ENCODE results near the gene PRR14. TPM values are rescaled to one million over a fixed set of nuclear protein-coding genes. Genes with fewer than 3 reads are reported as not detected.

PRR14 gene
- total and polyA plus RNA-seq, 7 donors, result 20.8 to 51.4 (median 31.6) TPM

DNA sequence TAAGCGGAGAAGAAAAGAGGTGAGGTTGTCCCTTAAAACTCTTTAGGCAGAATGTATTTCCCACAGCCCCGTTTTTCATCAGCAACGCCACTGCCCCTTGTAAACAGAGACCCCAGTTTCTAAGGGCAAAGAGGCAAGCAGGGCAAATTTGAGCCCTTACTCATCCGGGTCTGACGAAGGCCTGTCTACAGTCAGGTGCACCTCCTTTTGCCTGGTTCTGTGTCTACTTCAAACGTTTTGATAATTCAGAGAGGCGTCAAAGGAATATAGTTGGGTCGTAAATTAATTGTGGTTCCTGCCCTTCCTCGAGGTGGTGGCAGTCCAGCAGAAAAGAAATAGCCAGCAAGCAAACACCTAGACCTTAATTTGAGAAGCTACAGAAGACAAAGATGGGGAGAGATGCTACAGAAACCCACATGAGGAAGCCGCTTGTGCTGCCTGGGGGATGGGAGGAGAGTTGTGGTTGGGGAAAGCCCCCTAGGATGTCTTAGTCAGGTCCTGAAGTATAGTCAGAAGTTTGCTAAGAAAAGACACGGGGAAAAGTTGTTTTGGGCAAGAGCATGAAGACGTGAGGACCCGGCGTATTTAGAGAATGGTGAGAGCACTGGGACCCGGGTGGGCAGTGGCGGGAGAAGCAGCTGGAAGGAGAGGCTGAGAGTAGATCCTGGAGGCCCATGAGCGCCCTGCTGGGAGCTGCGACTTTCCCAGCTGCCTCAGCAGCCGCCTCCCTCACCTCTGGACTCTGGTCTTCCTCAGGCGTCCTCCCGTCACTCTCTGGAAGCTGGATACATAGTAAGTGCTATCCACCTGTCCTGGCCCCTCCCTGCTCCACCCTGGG, 9.9 kb downstream of the PRR14 start:
- TF ChIP-seq, protein P1, sequence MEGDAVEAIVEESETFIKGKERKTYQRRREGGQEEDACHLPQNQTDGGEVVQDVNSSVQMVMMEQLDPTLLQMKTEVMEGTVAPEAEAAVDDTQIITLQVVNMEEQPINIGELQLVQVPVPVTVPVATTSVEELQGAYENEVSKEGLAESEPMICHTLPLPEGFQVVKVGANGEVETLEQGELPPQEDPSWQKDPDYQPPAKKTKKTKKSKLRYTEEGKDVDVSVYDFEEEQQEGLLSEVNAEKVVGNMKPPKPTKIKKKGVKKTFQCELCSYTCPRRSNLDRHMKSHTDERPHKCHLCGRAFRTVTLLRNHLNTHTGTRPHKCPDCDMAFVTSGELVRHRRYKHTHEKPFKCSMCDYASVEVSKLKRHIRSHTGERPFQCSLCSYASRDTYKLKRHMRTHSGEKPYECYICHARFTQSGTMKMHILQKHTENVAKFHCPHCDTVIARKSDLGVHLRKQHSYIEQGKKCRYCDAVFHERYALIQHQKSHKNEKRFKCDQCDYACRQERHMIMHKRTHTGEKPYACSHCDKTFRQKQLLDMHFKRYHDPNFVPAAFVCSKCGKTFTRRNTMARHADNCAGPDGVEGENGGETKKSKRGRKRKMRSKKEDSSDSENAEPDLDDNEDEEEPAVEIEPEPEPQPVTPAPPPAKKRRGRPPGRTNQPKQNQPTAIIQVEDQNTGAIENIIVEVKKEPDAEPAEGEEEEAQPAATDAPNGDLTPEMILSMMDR (IDR thresholded peaks at IDR 0.05), result no peak
- TF ChIP-seq POLR2A (IDR thresholded peaks at IDR 0.05), result peak in 1 of 2 donors; percentile 29
- intact Hi-C loops (cut with DNase I), result no loop called here
- DNase-seq, result no peak
- H3K27me3 ChIP-seq, result no peaks in the 10 kb centered on the region
- peaks cover 0 to 63% (median 56%) of the 10 kb centered on the region in 4 donors for H3K4me1 ChIP-seq
- no peaks in the 10 kb centered on the region for H3K9me3 ChIP-seq
- peaks cover 25 to 63% (median 53%) of the 10 kb centered on the region in 4 donors for H3K36me3 ChIP-seq
- H3K27ac ChIP-seq, result peak overlapping the region; percentile 96 to 98 (median 97)
- 13 to 25% methylated on average over 21 of the region's 21 CpGs for whole genome bisulfite sequencing, 2 donors
- H3K4me3 ChIP-seq, result peak overlapping the region; percentile 91 to 99 (median 97)

DNA sequence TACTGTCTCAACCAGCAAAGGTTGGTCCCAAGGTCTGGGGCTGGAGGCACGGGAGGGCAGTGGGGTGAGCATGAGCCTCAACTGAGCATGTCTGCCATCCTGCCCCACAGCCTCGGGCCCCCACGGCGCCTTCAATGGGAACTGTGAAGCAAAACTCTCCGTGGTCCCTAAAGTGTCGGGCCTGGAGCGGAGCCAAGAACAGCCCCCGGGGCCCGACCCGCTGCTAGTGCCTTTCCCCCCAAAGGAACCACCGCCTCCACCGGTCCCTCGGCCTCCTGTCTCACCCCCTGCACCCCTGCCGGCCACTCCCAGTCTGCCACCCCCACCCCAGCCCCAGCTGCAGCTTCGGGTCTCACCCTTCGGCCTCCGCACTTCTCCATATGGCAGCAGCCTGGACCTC, 11.7 kb downstream of the PRR14 start:
- H3K27ac ChIP-seq, result no peak overlapping the region
- H3K9me3 ChIP-seq, result no peaks in the 10 kb centered on the region
- 91 to 94% methylated on average over 17 of the region's 17 CpGs for WGBS, 2 donors
- peaks cover 29 to 68% (median 62%) of the 10 kb centered on the region in 4 donors for H3K36me3 ChIP-seq
- H3K4me3 ChIP-seq, result no peak overlapping the region
- TF ChIP-seq POLR2AphosphoS5 (IDR thresholded peaks at IDR 0.05) (no peak), EP300 (IDR thresholded peaks at IDR 0.05) (no peak), POLR2A (IDR thresholded peaks at IDR 0.05) (no peak)
- TF ChIP-seq, protein P1 (IDR thresholded peaks at IDR 0.05), result no peak
- DNase-seq, result no peak
- intact Hi-C loops (cut with DNase I), result no loop called here
- H3K4me1 ChIP-seq, result peaks cover 0 to 53% (median 46%) of the 10 kb centered on the region in 4 donors
- H3K27me3 ChIP-seq, result no peaks in the 10 kb centered on the region

DNA sequence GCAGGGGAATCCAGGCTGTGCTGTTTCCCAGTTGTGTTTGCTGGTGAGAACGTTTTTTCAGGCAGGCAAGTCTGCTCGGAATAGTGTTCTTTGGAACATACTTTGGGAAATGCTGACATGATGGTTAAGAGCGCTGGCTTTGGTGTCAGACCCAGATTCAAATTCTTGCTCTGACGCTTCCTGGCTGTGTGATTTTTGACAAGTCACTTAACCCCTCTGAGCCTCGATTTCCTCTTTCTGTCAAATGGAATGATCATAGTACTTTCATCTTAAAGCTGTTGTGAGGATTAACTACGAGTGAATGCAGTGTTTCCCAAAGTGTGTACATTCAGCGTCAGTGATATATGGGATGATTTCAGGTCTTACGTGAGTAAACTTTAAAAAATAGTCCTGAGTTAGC, 12.3 kb downstream of the PRR14 start:
- Histone ChIP-seq H3K9me3 (no peaks in the 10 kb centered on the region), H3K27ac (no peak overlapping the region), H3K36me3 (peaks cover 33 to 74% (median 68%) of the 10 kb centered on the region in 4 donors), H3K4me3 (no peak overlapping the region), H3K27me3 (no peaks in the 10 kb centered on the region), H3K4me1 (peaks cover 0 to 51% (median 43%) of the 10 kb centered on the region in 4 donors)
- DNase-seq, result no peak
- intact Hi-C loops (cut with DNase I), result no loop called here
- 86 to 87% methylated on average over 8 of the region's 8 CpGs for WGBS, 2 donors
- TF ChIP-seq POLR2AphosphoS5 (IDR thresholded peaks at IDR 0.05), result no peak
- TF ChIP-seq, protein P1 (IDR thresholded peaks at IDR 0.05), result no peak
- no peak for TF ChIP-seq EP300 (IDR thresholded peaks at IDR 0.05)
- TF ChIP-seq POLR2A (IDR thresholded peaks at IDR 0.05), result no peak

DNA sequence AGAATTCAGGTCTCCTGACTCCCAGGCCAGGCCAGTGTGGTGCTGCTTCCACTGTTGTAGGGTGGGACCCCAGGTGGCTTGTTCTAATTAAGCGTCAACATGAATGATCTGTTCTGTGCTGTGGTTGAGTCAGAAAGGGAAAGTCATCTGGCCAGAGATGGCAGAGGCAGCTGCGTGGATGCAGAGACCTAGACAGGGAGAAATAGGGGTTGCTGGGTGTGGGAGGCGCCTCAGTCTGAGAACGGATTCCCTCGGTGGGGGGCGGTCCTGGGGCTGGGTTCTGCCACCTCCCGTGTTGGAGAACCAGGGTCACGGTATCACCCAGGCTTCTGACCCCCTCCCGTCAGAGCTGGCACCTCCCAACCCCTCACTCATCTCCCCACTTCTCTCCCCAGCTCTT, 13.1 kb downstream of the PRR14 start:
- WGBS, 2 donors, result 82 to 84% methylated on average over 9 of the region's 9 CpGs
- intact Hi-C loops (cut with DNase I), result no loop called here
- no peak for DNase-seq
- H3K27me3 ChIP-seq, result no peaks in the 10 kb centered on the region
- H3K36me3 ChIP-seq, result peaks cover 41 to 82% (median 76%) of the 10 kb centered on the region in 4 donors
- no peaks in the 10 kb centered on the region for H3K9me3 ChIP-seq
- H3K27ac ChIP-seq, result no peak overlapping the region
- no peak for TF ChIP-seq POLR2AphosphoS5 (IDR thresholded peaks at IDR 0.05)
- TF ChIP-seq EP300 (IDR thresholded peaks at IDR 0.05), result no peak
- TF ChIP-seq, protein P1 (IDR thresholded peaks at IDR 0.05), result no peak
- no peak for TF ChIP-seq POLR2A (IDR thresholded peaks at IDR 0.05)
- H3K4me3 ChIP-seq, result no peak overlapping the region
- peaks cover 0 to 51% (median 43%) of the 10 kb centered on the region in 4 donors for H3K4me1 ChIP-seq

Measured in sigmoid colon (tissue), 7 donors.